Measurements from ENCODE around the gene NOL4L. TPM values are rescaled to one million over a fixed set of nuclear protein-coding genes. Genes with fewer than 3 reads are reported as not detected.

Gene NOL4L
- total RNA-seq, 1 donor from 2014 or later, result 106 TPM

GRCh38 chr20:32432277-32432676 is 152.9 kb downstream of the NOL4L start:
- no peak for DNase-seq
- Mint-ChIP-seq H3K4me3 (ENCODE audit: unreplicated experiment) (no peak overlapping the region), H3K4me1 (ENCODE audit: low read depth, unreplicated experiment) (peaks cover 3% of the 10 kb centered on the region), H3K36me3 (ENCODE audit: unreplicated experiment) (peaks cover 19% of the 10 kb centered on the region), H3K27ac (ENCODE audit: unreplicated experiment) (no peak overlapping the region), H3K27me3 (ENCODE audit: unreplicated experiment) (peaks cover 3% of the 10 kb centered on the region), H3K9me3 (ENCODE audit: unreplicated experiment) (peaks cover 6% of the 10 kb centered on the region)
- no peak for TF ChIP-seq CTCF (IDR thresholded peaks at IDR 0.05; ENCODE audit: partially characterized antibody, unreplicated experiment)

GRCh38 chr20:32431457-32431856 is 153.7 kb downstream of the NOL4L start:
- no peak for DNase-seq
- Mint-ChIP-seq H3K27ac (ENCODE audit: unreplicated experiment) (no peak overlapping the region), H3K4me3 (ENCODE audit: unreplicated experiment) (no peak overlapping the region), H3K36me3 (ENCODE audit: unreplicated experiment) (peaks cover 17% of the 10 kb centered on the region), H3K4me1 (ENCODE audit: low read depth, unreplicated experiment) (peaks cover 3% of the 10 kb centered on the region), H3K27me3 (ENCODE audit: unreplicated experiment) (no peaks in the 10 kb centered on the region), H3K9me3 (ENCODE audit: unreplicated experiment) (peaks cover 3% of the 10 kb centered on the region)
- TF ChIP-seq CTCF (IDR thresholded peaks at IDR 0.05; ENCODE audit: partially characterized antibody, unreplicated experiment), result no peak

GRCh38 chr20:32429745-32430360 is 155.3 kb downstream of the NOL4L start:
- Mint-ChIP-seq H3K4me3 (ENCODE audit: unreplicated experiment) (no peak overlapping the region), H3K9me3 (ENCODE audit: unreplicated experiment) (no peaks in the 10 kb centered on the region), H3K4me1 (ENCODE audit: low read depth, unreplicated experiment) (peaks cover 3% of the 10 kb centered on the region), H3K36me3 (ENCODE audit: unreplicated experiment) (peaks cover 9% of the 10 kb centered on the region), H3K27ac (ENCODE audit: unreplicated experiment) (no peak overlapping the region), H3K27me3 (ENCODE audit: unreplicated experiment) (no peaks in the 10 kb centered on the region)
- TF ChIP-seq CTCF (IDR thresholded peaks at IDR 0.05; ENCODE audit: partially characterized antibody, unreplicated experiment), result no peak
- no peak for DNase-seq

- no peak for DNase-seq
- Mint-ChIP-seq H3K9me3 (ENCODE audit: unreplicated experiment) (no peaks in the 10 kb centered on the region), H3K36me3 (ENCODE audit: unreplicated experiment) (peaks cover 9% of the 10 kb centered on the region), H3K27ac (ENCODE audit: unreplicated experiment) (no peak overlapping the region), H3K4me1 (ENCODE audit: low read depth, unreplicated experiment) (peaks cover 3% of the 10 kb centered on the region), H3K27me3 (ENCODE audit: unreplicated experiment) (no peaks in the 10 kb centered on the region), H3K4me3 (ENCODE audit: unreplicated experiment) (no peak overlapping the region)
- TF ChIP-seq CTCF (IDR thresholded peaks at IDR 0.05; ENCODE audit: partially characterized antibody, unreplicated experiment), result no peak
Measured at GRCh38 chr20:32429343-32429742, 155.8 kb downstream of the NOL4L start.

- no peak overlapping the region for H3K4me3 Mint-ChIP-seq (ENCODE audit: unreplicated experiment)
- TF ChIP-seq CTCF (IDR thresholded peaks at IDR 0.05; ENCODE audit: partially characterized antibody, unreplicated experiment), result no peak
- no peaks in the 10 kb centered on the region for H3K9me3 Mint-ChIP-seq (ENCODE audit: unreplicated experiment)
- H3K36me3 Mint-ChIP-seq (ENCODE audit: unreplicated experiment), result peaks cover 5% of the 10 kb centered on the region
- H3K27ac Mint-ChIP-seq (ENCODE audit: unreplicated experiment), result no peak overlapping the region
- H3K4me1 Mint-ChIP-seq (ENCODE audit: low read depth, unreplicated experiment), result no peaks in the 10 kb centered on the region
- DNase-seq, result no peak
- H3K27me3 Mint-ChIP-seq (ENCODE audit: unreplicated experiment), result no peaks in the 10 kb centered on the region
Measured at GRCh38 chr20:32427996-32428395, 157.1 kb downstream of the NOL4L start.
